HG03442 (cell line): ENCODE data around the gene TMEM61.

Source experiments
- ATAC-seq: cut with Tn5 transposase; IDR thresholded peaks from one replicate; pipeline ENCODE4 v1.9.1; 2021; ENCODE audit warnings: mild to moderate bottlenecking, moderate library complexity; ENCODE audit not compliant: unreplicated experiment

The TMEM61 gene

GRCh38 chr1:55037733-55038551 lies 57.5 kb downstream of the TMEM61 start:
- ATAC-seq: no peak

DNA sequence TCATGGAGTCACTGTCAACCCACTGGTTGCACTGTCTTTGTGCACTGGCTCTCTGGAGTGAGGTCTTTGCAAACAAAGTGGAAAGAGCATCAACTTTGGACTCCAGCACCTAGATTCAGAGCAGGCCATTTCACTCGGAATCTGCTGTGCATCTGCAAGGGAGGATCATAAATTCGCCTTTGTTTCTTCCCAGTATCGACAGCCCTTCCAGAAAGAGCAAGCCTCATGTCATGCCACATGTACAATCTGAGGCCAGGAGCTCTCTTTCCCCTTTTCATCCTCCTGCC lies 58.1 kb downstream of the TMEM61 start:
- no peak for ATAC-seq

DNA sequence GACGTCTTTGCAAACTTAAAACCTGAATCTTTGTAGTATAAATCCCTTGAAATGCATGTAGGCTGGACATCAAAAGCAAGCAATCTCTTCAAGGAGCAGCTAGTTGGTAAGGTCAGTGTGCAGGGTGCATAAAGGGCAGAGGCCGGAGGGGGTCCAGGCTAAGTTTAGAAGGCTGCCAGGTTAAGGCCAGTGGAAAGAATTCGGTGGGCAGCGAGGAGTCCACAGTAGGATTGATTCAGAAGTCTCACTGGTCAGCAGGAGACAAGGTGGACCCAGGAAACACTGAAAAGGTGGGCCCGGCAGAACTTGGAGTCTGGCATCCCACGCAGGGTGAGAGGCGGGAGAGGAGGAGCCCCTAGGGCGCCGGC lies 58.5 kb downstream of the TMEM61 start:
- ATAC-seq: no peak

GRCh38 chr1:55039342-55040082 lies 59.1 kb downstream of the TMEM61 start, which contains the start of gene PCSK9:
PCSK9 (plus strand) TSS chr1:55039548; CDS start chr1:55039838, 290 bp downstream.
- no peak for ATAC-seq

DNA sequence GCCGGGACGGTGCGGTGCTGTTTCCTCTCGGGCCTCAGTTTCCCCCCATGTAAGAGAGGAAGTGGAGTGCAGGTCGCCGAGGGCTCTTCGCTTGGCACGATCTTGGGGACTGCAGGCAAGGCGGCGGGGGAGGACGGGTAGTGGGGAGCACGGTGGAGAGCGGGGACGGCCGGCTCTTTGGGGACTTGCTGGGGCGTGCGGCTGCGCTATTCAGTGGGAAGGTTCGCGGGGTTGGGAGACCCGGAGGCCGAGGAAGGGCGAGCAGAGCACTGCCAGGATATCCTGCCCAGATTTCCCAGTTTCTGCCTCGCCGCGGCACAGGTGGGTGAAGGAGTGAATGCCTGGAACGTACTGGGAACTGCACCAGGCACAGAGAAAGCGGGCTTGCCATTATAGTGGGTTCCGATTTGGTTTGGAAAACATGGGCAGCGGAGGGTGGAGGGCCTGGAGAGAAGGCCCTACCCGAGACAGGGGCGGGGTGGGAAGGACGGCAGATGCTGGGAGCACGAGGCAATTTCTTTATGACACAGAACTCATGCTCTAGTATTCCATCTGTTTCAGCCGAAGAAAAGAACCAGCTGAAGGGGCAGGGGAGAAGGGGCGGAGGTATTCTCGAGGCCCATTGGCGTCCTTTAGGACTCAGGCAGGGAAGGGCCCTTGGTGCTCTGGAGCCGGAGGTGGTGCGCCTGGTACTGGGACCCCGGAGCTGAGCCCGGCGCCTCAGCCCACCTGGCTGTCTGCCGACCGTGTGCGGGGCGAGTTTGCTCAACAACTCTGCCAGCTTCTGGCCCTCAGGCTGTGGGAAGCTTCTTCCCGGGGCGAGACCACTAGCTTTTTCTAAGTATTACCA lies 59.9 kb downstream of the TMEM61 start:
- no peak for ATAC-seq

- ATAC-seq: no peak
Observed at GRCh38 chr1:55040933-55041494, 60.6 kb downstream of the TMEM61 start.

DNA sequence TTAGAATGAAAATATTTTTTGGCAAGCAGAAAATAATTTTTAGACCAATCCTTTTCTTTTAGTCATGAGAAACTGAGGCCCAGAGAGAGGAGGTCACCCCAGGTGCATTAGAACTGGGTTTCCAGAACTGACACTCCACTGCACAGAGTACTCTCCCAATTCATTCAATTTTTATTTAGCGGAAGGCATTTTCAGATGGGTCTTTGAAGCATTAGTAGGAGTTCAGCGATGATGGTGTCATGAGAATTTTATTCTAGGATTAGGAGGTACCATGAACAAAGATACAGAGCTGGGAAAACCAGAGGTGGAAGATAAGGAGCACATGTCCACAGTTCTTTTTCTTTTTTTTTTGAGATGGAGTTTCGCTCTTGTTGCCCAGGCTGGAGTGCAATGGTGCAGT lies 61.2 kb downstream of the TMEM61 start:
- ATAC-seq: no peak
